ENCODE data around the gene SEL1L2. TPM values are rescaled to one million over a fixed set of nuclear protein-coding genes. Genes with fewer than 3 reads are reported as not detected.
A peak's percentile ranks its signal among the peaks of the same experiment; 100 is the strongest.

The SEL1L2 gene
- total RNA-seq, 4 donors from 2014 or later: not detected

- Histone ChIP-seq H3K4me1 (no peaks in the 10 kb centered on the region), H3K36me3 (no peaks in the 10 kb centered on the region), H3K27me3 (no peaks in the 10 kb centered on the region), H3K4me3 (no peak overlapping the region), H3K27ac (no peak overlapping the region), H3K9me3 (no peaks in the 10 kb centered on the region)
- no peak for TF ChIP-seq POLR2A (IDR thresholded peaks at IDR 0.05)
- no peak for TF ChIP-seq EP300 (IDR thresholded peaks at IDR 0.05)
- TF ChIP-seq CTCF (IDR thresholded peaks at IDR 0.05): no peak
- TF ChIP-seq POLR2AphosphoS5 (IDR thresholded peaks at IDR 0.05): no peak
- DNase-seq (ENCODE audit: low spot score in 2 of 2): no peak
- WGBS: 84% methylated on average over 5 of the region's 5 CpGs
These were observed 116.6 kb downstream of the SEL1L2 start for GRCh38 chr20:13873831-13874230.

- H3K27me3 ChIP-seq: no peaks in the 10 kb centered on the region
- H3K27ac ChIP-seq: no peak overlapping the region
- 70% methylated on average over 3 of the region's 4 CpGs for WGBS
- H3K9me3 ChIP-seq: no peaks in the 10 kb centered on the region
- TF ChIP-seq EP300 (IDR thresholded peaks at IDR 0.05) (no peak), POLR2A (IDR thresholded peaks at IDR 0.05) (no peak), CTCF (IDR thresholded peaks at IDR 0.05) (no peak), POLR2AphosphoS5 (IDR thresholded peaks at IDR 0.05) (no peak)
- H3K36me3 ChIP-seq: no peaks in the 10 kb centered on the region
- H3K4me1 ChIP-seq: peaks cover 12% of the 10 kb centered on the region
- H3K4me3 ChIP-seq: no peak overlapping the region
- no peak for DNase-seq (ENCODE audit: low spot score in 2 of 2)
These were observed 120.2 kb downstream of the SEL1L2 start for GRCh38 chr20:13870170-13870748.

- H3K27me3 ChIP-seq: no peaks in the 10 kb centered on the region
- peaks cover 13% of the 10 kb centered on the region for H3K4me1 ChIP-seq
- H3K27ac ChIP-seq: peak overlapping the region; percentile 31
- no peak for TF ChIP-seq POLR2AphosphoS5 (IDR thresholded peaks at IDR 0.05)
- TF ChIP-seq POLR2A (IDR thresholded peaks at IDR 0.05): no peak
- DNase-seq (ENCODE audit: low spot score in 2 of 2): no peak
- H3K9me3 ChIP-seq: no peaks in the 10 kb centered on the region
- H3K4me3 ChIP-seq: no peak overlapping the region
- no peaks in the 10 kb centered on the region for H3K36me3 ChIP-seq
- 23% methylated on average over 4 of the region's 4 CpGs for WGBS
These were observed 122.1 kb downstream of the SEL1L2 start for GRCh38 chr20:13868331-13868730.

- H3K36me3 ChIP-seq: no peaks in the 10 kb centered on the region
- H3K9me3 ChIP-seq: no peaks in the 10 kb centered on the region
- H3K27me3 ChIP-seq: no peaks in the 10 kb centered on the region
- TF ChIP-seq POLR2AphosphoS5 (IDR thresholded peaks at IDR 0.05) (no peak), EP300 (IDR thresholded peaks at IDR 0.05) (no peak), CTCF (IDR thresholded peaks at IDR 0.05) (no peak)
- peaks cover 13% of the 10 kb centered on the region for H3K4me1 ChIP-seq
- H3K4me3 ChIP-seq: no peak overlapping the region
- WGBS: 16% methylated on average over 5 of the region's 5 CpGs
- peak overlapping the region; percentile 45 for H3K27ac ChIP-seq
- DNase-seq (ENCODE audit: low spot score in 2 of 2): no peak
These were observed 124.5 kb downstream of the SEL1L2 start for GRCh38 chr20:13865791-13866351.

GRCh38 chr20:13865156-13865555 is 125.3 kb downstream of the SEL1L2 start:
- 89% methylated on average over 2 of the region's 2 CpGs for WGBS
- Histone ChIP-seq H3K4me1 (peaks cover 13% of the 10 kb centered on the region), H3K27ac (no peak overlapping the region), H3K27me3 (no peaks in the 10 kb centered on the region), H3K4me3 (no peak overlapping the region), H3K9me3 (no peaks in the 10 kb centered on the region), H3K36me3 (no peaks in the 10 kb centered on the region)
- DNase-seq (ENCODE audit: low spot score in 2 of 2): no peak
- TF ChIP-seq POLR2AphosphoS5 (IDR thresholded peaks at IDR 0.05) (no peak), POLR2A (IDR thresholded peaks at IDR 0.05) (no peak), EP300 (IDR thresholded peaks at IDR 0.05) (no peak), CTCF (IDR thresholded peaks at IDR 0.05) (no peak)
